GM12874 (cell line): ENCODE results near the gene MANEAL.

Experiments
- TF ChIP-seq, protein P1 (sequence below): IDR thresholded peaks from 2 replicates; pipeline ENCODE4 v1.5.1; 2011; ENCODE audit warnings: low read depth, mild to moderate bottlenecking, control low read depth, low read length, moderate library complexity; ENCODE audit not compliant: insufficient read depth

Gene MANEAL

DNA sequence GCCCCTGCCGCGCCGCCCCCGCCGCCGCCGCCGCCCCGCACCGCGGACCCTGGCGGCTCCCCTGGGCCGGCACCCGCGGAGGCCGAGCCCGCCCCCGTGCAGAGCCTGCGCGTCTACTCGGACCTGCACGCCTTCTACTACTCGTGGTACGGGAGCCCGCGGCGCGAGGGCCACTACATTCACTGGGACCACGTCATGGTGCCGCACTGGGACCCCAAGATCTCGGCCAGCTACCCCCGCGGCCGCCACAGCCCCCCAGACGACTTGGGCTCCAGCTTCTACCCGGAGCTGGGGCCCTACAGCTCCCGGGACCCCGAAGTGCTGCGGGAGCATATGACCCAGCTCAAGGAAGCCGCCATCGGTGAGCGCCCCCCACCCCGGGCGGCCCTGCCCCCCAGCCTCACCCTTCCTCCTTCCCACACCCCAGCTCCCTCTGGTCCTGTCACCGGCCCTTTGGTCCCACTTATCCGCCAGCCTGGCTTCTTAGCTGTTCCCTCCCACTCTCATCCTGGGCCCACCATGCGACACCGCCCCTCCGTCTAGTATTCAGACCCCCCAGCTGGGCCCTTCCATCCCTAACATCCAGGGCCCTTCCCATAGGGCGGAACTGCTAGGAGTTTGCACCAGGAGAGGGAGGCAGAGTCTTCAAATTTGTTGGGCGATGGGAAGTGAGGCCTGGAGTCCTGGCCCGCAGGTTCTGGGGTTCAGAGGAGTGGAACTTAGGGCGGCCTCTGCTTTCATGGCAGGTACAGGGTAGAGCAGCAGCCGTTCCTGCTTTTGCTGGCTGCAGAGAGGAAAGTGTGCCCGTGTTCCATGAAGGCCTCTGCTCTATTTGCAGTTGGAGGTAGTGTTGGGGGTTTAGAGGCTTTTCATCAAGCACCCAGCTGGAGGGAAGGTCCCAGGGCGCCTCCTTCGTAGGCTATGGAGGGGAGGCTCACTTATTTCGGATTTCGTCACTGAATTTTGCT lies 1.0 kb downstream of the MANEAL start:
- TF ChIP-seq, protein P1, sequence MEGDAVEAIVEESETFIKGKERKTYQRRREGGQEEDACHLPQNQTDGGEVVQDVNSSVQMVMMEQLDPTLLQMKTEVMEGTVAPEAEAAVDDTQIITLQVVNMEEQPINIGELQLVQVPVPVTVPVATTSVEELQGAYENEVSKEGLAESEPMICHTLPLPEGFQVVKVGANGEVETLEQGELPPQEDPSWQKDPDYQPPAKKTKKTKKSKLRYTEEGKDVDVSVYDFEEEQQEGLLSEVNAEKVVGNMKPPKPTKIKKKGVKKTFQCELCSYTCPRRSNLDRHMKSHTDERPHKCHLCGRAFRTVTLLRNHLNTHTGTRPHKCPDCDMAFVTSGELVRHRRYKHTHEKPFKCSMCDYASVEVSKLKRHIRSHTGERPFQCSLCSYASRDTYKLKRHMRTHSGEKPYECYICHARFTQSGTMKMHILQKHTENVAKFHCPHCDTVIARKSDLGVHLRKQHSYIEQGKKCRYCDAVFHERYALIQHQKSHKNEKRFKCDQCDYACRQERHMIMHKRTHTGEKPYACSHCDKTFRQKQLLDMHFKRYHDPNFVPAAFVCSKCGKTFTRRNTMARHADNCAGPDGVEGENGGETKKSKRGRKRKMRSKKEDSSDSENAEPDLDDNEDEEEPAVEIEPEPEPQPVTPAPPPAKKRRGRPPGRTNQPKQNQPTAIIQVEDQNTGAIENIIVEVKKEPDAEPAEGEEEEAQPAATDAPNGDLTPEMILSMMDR: no peak

- TF ChIP-seq, protein P1: no peak
Measured at GRCh38 chr1:37795340-37796125, 1.9 kb downstream of the MANEAL start.

DNA sequence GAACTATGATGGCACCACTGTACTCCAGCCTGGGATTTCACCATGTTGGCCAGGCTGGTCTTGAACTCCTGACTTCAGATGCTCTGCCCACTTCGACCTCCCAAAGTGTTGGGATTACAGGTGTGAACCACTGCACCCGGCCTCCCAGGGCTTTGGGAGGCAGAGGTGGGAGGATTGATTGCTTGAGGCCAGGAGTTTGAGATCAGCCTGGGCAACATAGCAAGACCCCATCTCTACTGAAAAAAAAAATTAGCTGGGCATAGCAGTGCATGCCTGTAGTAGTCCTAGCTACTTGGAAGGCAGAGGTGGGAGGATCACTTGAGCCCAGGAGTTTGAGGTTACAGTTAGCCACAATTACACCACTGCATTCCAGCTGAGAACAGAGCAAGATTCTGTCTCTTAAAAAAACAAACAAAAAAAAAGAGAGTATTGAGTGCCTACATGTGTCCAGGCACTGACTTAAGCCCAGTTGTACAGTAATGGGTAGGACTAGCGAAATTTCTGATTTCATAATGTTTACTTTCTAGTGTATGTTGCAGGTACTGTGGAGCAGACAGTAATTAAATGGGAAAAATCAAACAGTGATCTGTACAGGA lies 4.2 kb downstream of the MANEAL start:
- TF ChIP-seq, protein P1: no peak

DNA sequence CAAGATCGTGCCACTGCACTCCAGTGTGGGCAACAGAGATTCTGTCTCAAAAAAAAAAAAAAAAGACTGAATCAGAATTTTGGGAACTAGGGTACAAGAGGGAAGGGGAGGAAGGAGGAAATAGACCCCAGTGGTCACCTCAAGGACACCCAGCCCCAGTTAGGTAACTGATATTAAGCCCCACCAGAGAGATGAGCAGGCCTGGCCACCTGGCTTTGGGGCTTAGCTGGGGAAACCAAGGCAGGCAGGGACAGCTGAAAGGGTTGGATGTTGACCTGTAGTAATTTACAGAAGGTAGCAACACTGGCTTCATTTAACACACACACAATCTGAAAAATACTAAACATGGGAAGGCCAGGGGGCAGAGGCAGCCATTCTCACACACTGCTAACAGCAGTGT lies 8.8 kb downstream of the MANEAL start:
- TF ChIP-seq, protein P1: no peak

GRCh38 chr1:37807220-37807554 lies 13.5 kb downstream of the MANEAL start:
- TF ChIP-seq, protein P1: no peak

DNA sequence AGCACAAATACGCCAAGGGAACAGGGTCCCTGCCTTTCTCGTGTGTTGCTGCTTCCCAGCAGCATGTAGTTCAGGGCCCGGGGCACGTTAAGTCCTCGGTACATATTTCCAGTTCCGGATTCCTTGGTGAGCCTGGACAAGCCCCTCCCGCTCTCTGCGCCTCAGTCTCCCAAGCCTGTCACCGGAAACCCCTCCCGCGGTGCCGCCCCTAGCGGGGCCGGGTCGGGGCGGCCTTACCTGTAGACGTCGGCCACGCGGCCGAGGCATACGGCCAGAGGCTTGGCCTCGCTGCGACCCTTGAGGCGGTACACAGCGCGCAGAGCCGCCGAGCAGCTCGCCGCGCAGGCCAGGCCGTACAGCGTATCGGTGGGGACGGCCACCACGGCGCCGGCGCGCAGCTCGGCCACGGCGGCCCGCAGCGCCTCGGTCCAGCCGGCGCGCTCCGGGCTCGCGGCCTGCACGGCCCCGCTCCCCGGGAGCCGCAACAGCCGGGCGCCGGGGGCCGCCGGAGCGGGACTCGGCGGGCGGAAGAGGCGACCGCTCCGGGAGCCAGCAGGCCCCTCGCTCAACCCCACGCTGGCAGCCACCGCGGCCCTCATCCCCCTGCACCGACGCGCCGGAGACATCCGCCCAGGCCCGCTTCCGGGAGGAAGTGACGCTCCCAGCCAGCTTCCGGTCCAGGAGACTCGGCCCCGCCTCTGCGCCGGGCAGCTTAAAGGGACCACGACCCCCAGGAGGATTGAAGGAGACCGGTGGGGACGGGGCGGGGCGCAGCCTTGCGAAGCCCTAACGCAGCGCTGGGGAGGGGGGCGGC lies 14.1 kb downstream of the MANEAL start, which contains the start of the genes C1orf122 and YRDC:
Gene C1orf122, plus strand, starts transcription at position 236 of the 814 bp plus-strand sequence. CDS start 615 bp downstream, outside the sequence.
Gene YRDC, minus strand, starts transcription at position 654 of the 814 bp plus-strand sequence. Its CDS starts 28 bp downstream, at position 626.
- TF ChIP-seq, protein P1: no peak
